Choroid plexus epithelial cell (primary cell): ENCODE data around the gene MAN1A1.

Experiments used
- DNase-seq: peaks from one replicate; pipeline ENCODE4 v3.0.0-alpha.2; 2010; ENCODE audit warnings: low read depth
- H3K4me3 ChIP-seq: 2 replicates; pipeline ENCODE4 v1.5.1; 2011; ENCODE audit warnings: low read depth, mild to moderate bottlenecking, control low read depth, low read length, moderate library complexity
- CTCF ChIP-seq: conservative IDR thresholded peaks from 2 replicates; pipeline ENCODE4 v1.5.1; 2011; ENCODE audit warnings: low read depth, mild to moderate bottlenecking, control low read depth, inconsistent platforms, low read length, moderate library complexity

MAN1A1 gene

GRCh38 chr6:119195204-119195603 is 154.4 kb downstream of the MAN1A1 start:
- DNase-seq: no peak
- TF ChIP-seq CTCF: no peak
- no peak overlapping the region for H3K4me3 ChIP-seq

- DNase-seq: no peak
- no peak for TF ChIP-seq CTCF
- no peak overlapping the region for H3K4me3 ChIP-seq
Measured at GRCh38 chr6:119193707-119194106, 155.9 kb downstream of the MAN1A1 start.

- no peak for DNase-seq
- no peak for TF ChIP-seq CTCF
- no peak overlapping the region for H3K4me3 ChIP-seq
Measured at GRCh38 chr6:119192200-119192599, 157.4 kb downstream of the MAN1A1 start.

GRCh38 chr6:119190176-119190575 is 159.4 kb downstream of the MAN1A1 start:
- DNase-seq: no peak
- H3K4me3 ChIP-seq: no peak overlapping the region
- no peak for TF ChIP-seq CTCF

GRCh38 chr6:119189498-119189897 is 160.1 kb downstream of the MAN1A1 start:
- no peak for DNase-seq
- no peak for TF ChIP-seq CTCF
- H3K4me3 ChIP-seq: no peak overlapping the region

GRCh38 chr6:119187596-119187995 is 162.0 kb downstream of the MAN1A1 start:
- no peak for TF ChIP-seq CTCF
- DNase-seq: no peak
- H3K4me3 ChIP-seq: no peak overlapping the region

GRCh38 chr6:119186490-119186889 is 163.1 kb downstream of the MAN1A1 start:
- TF ChIP-seq CTCF: no peak
- H3K4me3 ChIP-seq: no peak overlapping the region
- DNase-seq: no peak
